ENCODE results near the gene OR2T29. TPM values are rescaled to one million over a fixed set of nuclear protein-coding genes. Genes with fewer than 3 reads are reported as not detected.

The OR2T29 gene
- total and polyA plus RNA-seq, 10 of the 15 experiments (the other 5 are each of a cell fraction or from before 2014, with no cell fraction given) = 0.22 to 10.2 (median 1.4) TPM

GRCh38 chr1:248610301-248610700 is 47.7 kb upstream of the OR2T29 start:
- SMC1A ChIA-PET (ENCODE audit: uncharacterized antibody, unreplicated experiment) = no interaction called here
- no CpG with 5 or more reads among the region's 3 CpGs for WGBS (ENCODE audit: insufficient coverage, insufficient replicate concordance, low lambda C conversion rate, missing lambda C conversion rate)
- Histone ChIP-seq H3K4me1 (ENCODE audit: control insufficient read depth, insufficient read depth, low read length) (no peaks in the 10 kb centered on the region), H3K4me3 (no peak overlapping the region), H3K36me3 (ENCODE audit: control insufficient read depth in 2 of 2, insufficient read depth in 2 of 2, low read length in 1 of 2) (no peaks in the 10 kb centered on the region), H3K27ac (ENCODE audit: control insufficient read depth, insufficient read depth) (no peak overlapping the region), H3K4me2 (ENCODE audit: control insufficient read depth, insufficient read depth) (no peak overlapping the region), H3K27me3 (replicated peaks in 1 of 2; ENCODE audit: control insufficient read depth in 2 of 2, insufficient read depth in 2 of 2, low read length in 1 of 2) (no peaks in the 10 kb centered on the region), H3K9ac (ENCODE audit: control insufficient read depth, insufficient read depth, low read length) (no peak overlapping the region), H3K79me2 (ENCODE audit: control insufficient read depth, insufficient read depth, low read length) (no peaks in the 10 kb centered on the region), H2AFZ (ENCODE audit: control insufficient read depth, low read depth, low read length) (no peak overlapping the region), H3K9me3 (replicated peaks; ENCODE audit: control insufficient read depth, insufficient read depth, low read length) (no peaks in the 10 kb centered on the region), H4K20me1 (ENCODE audit: control insufficient read depth, insufficient read depth) (no peaks in the 10 kb centered on the region)
- no TSS peak for BruUV-seq (replicated peaks)
- FAIRE-seq (no peak), DNase-seq (ENCODE audit: low read depth, low spot score) (no peak), ATAC-seq (no peak)
- POLR2A ChIA-PET = no interaction called here
- RAD21 ChIA-PET (ENCODE audit: unreplicated experiment) = no interaction called here
- intact Hi-C loops (cut with micrococcal nuclease; ENCODE audit: unreplicated experiment) = no loop called here
- CTCF ChIA-PET = no interaction called here
- in situ Hi-C loops (cut with MboI) = no loop called here
- TF ChIP-seq RELA (IDR thresholded peaks at IDR 0.05; ENCODE audit: borderline replicate concordance, partially characterized antibody) = no peak
- no peak for TF ChIP-seq SRF (IDR thresholded peaks at IDR 0.05; ENCODE audit: low read depth in 2 of 2, low read length in 2 of 2)
- TF ChIP-seq YY1 (IDR thresholded peaks at IDR 0.05; ENCODE audit: low read depth, low read length) = no peak
- TF ChIP-seq, protein P1, sequence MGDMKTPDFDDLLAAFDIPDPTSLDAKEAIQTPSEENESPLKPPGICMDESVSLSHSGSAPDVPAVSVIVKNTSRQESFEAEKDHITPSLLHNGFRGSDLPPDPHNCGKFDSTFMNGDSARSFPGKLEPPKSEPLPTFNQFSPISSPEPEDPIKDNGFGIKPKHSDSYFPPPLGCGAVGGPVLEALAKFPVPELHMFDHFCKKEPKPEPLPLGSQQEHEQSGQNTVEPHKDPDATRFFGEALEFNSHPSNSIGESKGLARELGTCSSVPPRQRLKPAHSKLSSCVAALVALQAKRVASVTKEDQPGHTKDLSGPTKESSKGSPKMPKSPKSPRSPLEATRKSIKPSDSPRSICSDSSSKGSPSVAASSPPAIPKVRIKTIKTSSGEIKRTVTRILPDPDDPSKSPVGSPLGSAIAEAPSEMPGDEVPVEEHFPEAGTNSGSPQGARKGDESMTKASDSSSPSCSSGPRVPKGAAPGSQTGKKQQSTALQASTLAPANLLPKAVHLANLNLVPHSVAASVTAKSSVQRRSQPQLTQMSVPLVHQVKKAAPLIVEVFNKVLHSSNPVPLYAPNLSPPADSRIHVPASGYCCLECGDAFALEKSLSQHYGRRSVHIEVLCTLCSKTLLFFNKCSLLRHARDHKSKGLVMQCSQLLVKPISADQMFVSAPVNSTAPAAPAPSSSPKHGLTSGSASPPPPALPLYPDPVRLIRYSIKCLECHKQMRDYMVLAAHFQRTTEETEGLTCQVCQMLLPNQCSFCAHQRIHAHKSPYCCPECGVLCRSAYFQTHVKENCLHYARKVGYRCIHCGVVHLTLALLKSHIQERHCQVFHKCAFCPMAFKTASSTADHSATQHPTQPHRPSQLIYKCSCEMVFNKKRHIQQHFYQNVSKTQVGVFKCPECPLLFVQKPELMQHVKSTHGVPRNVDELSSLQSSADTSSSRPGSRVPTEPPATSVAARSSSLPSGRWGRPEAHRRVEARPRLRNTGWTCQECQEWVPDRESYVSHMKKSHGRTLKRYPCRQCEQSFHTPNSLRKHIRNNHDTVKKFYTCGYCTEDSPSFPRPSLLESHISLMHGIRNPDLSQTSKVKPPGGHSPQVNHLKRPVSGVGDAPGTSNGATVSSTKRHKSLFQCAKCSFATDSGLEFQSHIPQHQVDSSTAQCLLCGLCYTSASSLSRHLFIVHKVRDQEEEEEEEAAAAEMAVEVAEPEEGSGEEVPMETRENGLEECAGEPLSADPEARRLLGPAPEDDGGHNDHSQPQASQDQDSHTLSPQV (IDR thresholded peaks at IDR 0.05) = no peak
- TF ChIP-seq, protein P2, sequence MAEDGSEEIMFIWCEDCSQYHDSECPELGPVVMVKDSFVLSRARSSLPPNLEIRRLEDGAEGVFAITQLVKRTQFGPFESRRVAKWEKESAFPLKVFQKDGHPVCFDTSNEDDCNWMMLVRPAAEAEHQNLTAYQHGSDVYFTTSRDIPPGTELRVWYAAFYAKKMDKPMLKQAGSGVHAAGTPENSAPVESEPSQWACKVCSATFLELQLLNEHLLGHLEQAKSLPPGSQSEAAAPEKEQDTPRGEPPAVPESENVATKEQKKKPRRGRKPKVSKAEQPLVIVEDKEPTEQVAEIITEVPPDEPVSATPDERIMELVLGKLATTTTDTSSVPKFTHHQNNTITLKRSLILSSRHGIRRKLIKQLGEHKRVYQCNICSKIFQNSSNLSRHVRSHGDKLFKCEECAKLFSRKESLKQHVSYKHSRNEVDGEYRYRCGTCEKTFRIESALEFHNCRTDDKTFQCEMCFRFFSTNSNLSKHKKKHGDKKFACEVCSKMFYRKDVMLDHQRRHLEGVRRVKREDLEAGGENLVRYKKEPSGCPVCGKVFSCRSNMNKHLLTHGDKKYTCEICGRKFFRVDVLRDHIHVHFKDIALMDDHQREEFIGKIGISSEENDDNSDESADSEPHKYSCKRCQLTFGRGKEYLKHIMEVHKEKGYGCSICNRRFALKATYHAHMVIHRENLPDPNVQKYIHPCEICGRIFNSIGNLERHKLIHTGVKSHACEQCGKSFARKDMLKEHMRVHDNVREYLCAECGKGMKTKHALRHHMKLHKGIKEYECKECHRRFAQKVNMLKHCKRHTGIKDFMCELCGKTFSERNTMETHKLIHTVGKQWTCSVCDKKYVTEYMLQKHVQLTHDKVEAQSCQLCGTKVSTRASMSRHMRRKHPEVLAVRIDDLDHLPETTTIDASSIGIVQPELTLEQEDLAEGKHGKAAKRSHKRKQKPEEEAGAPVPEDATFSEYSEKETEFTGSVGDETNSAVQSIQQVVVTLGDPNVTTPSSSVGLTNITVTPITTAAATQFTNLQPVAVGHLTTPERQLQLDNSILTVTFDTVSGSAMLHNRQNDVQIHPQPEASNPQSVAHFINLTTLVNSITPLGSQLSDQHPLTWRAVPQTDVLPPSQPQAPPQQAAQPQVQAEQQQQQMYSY (CRISPR knock-in tag; IDR thresholded peaks at IDR 0.05) = no peak
- TF ChIP-seq SMAD1 (IDR thresholded peaks at IDR 0.05; ENCODE audit: low read depth, partially characterized antibody) = no peak
- no peak for TF ChIP-seq SP1 (IDR thresholded peaks at IDR 0.05; ENCODE audit: low read depth, low read length)
- no peak for TF ChIP-seq TCF7 (IDR thresholded peaks at IDR 0.05; ENCODE audit: borderline replicate concordance)
- TF ChIP-seq HSF1 (IDR thresholded peaks at IDR 0.05; ENCODE audit: low read depth, low read length) = no peak
- TF ChIP-seq CBX3 (IDR thresholded peaks at IDR 0.05; ENCODE audit: borderline replicate concordance, low read depth) = no peak
- TF ChIP-seq, protein P3, sequence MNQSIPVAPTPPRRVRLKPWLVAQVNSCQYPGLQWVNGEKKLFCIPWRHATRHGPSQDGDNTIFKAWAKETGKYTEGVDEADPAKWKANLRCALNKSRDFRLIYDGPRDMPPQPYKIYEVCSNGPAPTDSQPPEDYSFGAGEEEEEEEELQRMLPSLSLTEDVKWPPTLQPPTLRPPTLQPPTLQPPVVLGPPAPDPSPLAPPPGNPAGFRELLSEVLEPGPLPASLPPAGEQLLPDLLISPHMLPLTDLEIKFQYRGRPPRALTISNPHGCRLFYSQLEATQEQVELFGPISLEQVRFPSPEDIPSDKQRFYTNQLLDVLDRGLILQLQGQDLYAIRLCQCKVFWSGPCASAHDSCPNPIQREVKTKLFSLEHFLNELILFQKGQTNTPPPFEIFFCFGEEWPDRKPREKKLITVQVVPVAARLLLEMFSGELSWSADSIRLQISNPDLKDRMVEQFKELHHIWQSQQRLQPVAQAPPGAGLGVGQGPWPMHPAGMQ (IDR thresholded peaks at IDR 0.05; ENCODE audit: borderline replicate concordance) = no peak
- TF ChIP-seq TBL1XR1 (IDR thresholded peaks at IDR 0.05; ENCODE audit: low read depth, low read length) = no peak
